Epithelial cell of proximal tubule (primary cell): ENCODE data around the gene RBM41. TPM values are rescaled to one million over a fixed set of nuclear protein-coding genes. Genes with fewer than 3 reads are reported as not detected.
A peak's percentile ranks its signal among the peaks of the same experiment; 100 is the strongest.
"Not testable (repeated sequence)": the region's sequence is repeated elsewhere in the genome, so short reads cannot be mapped to it uniquely, and the experiment has no call there.

Experiments used
- DNase-seq: peaks from one replicate; pipeline ENCODE4 v3.0.0-alpha.2; 2011; ENCODE audit warnings: low read depth
- H3K4me3 ChIP-seq: 2 replicates; pipeline ENCODE4 v1.5.1; 2011; ENCODE audit warnings: low read depth, mild to moderate bottlenecking, low read length
- CTCF ChIP-seq: conservative IDR thresholded peaks from 2 replicates; pipeline ENCODE4 v1.5.1; 2012; ENCODE audit warnings: low read depth, mild to moderate bottlenecking, low read length
- total RNA-seq: library from RNA; depleted of rRNA; stranded (reverse); fragments of >200 nt; gene quantifications from 2 replicates; pipeline ENCODE4 v1.2.3, GENCODE V29; 2015

Gene RBM41
- 7.6 and 12.1 TPM in 2 replicates for total RNA-seq

- peak within 1 kb of the TSS; percentile 72 for H3K4me3 ChIP-seq
- TF ChIP-seq CTCF: no peak
- peak; percentile 39 for DNase-seq
Measured at GRCh38 chrX:107118322-107119147, at the start of gene RBM41. Gene RBM41 (minus strand): TSS chrX:107118822. CDS start chrX:107118773, 49 bp downstream.

- no peak for DNase-seq
- no peak for TF ChIP-seq CTCF
- H3K4me3 ChIP-seq: no peak overlapping the region
Measured at GRCh38 chrX:107168257-107168656, 49.6 kb upstream of the RBM41 start.

DNA sequence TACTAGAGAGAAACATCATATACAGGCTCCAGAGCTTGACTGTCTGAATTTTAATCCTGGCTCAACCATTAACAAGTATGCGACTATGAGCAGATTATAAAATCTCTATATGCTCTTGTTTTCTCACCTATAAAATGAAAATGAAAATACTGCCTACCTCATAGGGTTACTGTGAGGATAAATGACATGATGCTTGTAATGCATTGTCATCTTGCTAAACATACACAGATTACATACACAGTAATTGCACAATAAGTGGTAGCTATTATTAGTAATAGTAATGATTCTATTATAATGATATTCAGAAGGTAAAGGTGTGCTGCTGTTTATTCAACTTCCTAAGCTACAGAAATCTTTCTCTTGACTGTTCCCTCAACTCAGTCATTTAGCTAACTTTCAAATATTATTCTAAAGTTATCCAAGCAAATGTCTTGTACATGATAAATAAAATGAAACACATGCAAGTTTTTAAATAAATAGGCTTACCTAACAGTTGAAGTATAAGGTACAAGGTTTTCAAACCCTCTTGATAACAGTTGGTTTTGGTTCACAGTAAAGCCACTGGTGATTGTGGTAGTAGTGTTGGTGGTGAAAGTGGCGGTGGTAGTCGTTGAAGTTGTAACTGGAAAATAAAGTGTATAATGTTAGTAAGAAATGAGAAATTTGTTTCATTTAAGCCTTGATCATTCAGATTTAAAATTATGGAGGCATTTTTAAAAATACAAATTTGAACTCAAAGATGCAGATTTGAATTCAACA, 48.7 kb upstream of the RBM41 start:
- no peak for DNase-seq
- no peak for TF ChIP-seq CTCF
- no peak overlapping the region for H3K4me3 ChIP-seq

DNA sequence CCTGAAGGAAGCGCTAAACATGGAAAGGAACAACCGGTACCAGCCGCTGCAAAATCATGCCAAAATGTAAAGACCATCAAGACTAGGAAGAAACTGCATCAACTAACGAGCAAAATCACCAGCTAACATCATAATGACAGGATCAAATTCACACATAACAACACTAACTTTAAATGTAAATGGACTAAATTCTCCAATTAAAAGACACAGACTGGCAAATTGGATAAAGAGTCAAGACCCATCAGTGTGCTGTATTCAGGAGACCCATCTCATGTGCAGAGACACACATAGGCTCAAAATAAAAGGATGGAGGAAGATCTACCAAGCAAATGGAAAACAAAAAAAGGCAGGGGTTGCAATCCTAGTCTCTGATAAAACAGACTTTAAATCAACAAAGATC, 39.0 kb upstream of the RBM41 start:
- not testable (repeated sequence) for H3K4me3 ChIP-seq, DNase-seq

DNA sequence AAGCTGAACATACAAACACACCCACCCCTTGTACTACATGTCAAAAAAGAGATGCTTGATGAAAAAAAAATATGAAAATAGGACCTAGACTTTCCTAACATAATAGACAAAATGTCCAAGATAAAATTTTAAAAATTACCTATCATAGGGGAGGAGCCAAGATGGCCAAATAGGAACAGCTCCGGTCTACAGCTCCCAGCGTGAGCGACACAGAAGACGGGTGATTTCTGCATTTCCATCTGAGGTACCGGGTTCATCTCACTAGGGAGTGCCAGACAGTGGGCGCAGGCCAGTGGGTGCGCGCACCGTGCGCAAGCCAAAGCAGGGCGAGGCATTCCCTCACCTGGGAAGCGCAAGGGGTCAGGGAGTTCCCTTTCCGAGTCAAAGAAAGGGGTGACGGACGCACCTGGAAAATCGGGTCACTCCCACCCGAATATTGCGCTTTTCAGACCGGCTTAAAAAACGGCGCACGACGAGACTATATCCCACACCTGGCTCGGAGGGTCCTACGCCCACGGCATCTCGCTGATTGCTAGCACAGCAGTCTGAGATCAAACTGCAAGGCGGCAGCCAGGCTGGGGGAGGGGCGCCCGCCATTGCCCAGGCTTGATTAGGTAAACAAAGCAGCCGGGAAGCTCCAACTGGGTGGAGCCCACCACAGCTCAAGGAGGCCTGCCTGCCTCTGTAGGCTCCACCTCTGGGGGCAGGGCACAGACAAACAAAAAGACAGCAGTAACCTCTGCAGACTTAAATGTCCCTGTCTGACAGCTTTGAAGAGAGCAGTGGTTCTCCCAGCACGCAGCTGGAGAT, 37.2 kb upstream of the RBM41 start:
- not testable (repeated sequence) for DNase-seq
- H3K4me3 ChIP-seq: peak overlapping the region; percentile 33

DNA sequence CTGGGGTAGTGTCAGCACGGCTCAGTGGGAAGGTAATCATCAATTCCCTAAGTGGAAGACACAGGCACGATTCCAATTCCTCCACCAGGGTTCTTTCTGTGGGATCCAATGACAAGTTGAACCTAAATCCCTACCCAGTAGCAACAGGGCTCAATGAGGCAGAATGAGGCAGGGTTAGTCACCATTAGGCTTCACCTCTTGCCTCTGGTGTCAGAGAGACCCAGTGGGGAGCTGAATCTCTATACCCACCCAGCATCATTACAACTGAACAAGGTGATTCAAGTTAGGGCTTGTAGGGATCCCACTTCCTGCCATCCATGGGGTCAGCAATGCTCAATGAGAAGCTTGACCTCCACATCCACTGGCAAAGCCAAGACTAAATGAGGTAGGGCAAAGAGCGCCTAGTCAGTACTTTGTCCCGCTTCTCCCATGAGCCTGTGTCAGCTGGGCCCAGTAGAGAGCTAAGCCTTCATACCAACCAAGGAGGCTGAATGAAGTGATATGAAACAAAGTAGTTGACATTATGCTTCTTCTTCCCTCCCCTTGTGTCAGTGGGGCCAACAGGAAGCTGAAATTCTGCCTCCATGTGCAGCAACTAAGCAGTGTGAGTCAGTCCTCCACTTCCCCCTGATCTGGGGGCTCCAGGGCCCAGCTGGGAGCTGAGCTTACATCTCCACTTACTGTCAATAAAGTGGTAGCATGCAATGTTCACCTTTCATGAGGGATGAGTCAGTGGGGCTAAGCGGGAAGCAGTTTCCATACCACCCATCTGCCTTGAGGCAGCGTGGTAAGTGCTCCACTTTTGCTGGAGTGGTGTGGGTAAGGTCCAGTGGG, 36.4 kb upstream of the RBM41 start:
- no peak for TF ChIP-seq CTCF
- peak overlapping the region; percentile 33 for H3K4me3 ChIP-seq
- DNase-seq: no peak

- no peak for DNase-seq
- no peak overlapping the region for H3K4me3 ChIP-seq
- TF ChIP-seq CTCF: no peak
Measured at GRCh38 chrX:107153005-107153404, 34.4 kb upstream of the RBM41 start.
